VCaP (cell line): ENCODE measurements around the gene NINL.
"Not testable (repeated sequence)": the region's sequence is repeated elsewhere in the genome, so short reads cannot be mapped to it uniquely, and the experiment has no call there.

Experiments used
- H3K27ac ChIP-seq: fragments of 450-650 bp; 2 replicates; pipeline ENCODE4 v1.5.1; 2017
- CTCF ChIP-seq: fragments of 450-650 bp; conservative IDR thresholded peaks from 2 replicates; pipeline ENCODE4 v1.5.1; 2017; ENCODE audit warnings: mild to moderate bottlenecking, moderate library complexity

Gene NINL

GRCh38 chr20:25604611-25605010 is 19.3 kb upstream of the NINL start:
- no peak overlapping the region for H3K27ac ChIP-seq
- TF ChIP-seq CTCF: no peak

- not testable (repeated sequence) for H3K27ac ChIP-seq
Observed at GRCh38 chr20:25602914-25603309, 17.6 kb upstream of the NINL start.

DNA sequence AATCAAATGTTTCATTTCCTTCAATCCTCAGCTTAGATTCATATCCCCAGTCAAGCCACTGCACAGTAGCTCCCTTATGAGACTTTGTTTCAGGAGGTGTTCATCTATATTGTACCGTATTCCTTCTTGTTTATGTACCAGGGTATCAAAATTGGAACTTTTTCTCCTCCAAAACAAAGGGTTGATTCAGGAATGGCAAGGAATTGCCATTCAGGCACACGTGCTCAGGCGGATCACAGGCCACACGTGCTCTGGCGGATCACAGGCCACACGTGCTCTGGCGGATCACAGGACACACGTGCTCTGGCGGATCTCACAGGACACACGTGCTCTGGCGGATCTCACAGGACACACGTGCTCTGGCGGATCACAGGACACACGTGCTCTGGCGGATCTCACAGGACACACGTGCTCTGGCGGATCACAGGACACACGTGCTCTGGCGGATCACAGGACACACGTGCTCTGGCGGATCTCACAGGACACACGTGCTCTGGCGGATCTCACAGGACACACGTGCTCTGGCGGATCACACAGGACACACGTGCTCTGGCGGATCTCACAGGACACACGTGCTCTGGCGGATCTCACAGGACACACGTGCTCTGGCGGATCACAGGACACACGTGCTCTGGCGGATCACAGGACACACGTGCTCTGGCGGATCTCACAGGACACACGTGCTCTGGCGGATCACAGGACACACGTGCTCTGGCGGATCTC is 17.0 kb upstream of the NINL start:
- H3K27ac ChIP-seq: not testable (repeated sequence)

GRCh38 chr20:25601659-25602058 is 16.3 kb upstream of the NINL start:
- no peak overlapping the region for H3K27ac ChIP-seq
- no peak for TF ChIP-seq CTCF

GRCh38 chr20:25600632-25601031 is 15.3 kb upstream of the NINL start:
- no peak overlapping the region for H3K27ac ChIP-seq
- no peak for TF ChIP-seq CTCF

- H3K27ac ChIP-seq: peak overlapping the region; percentile 58
- no peak for TF ChIP-seq CTCF
Observed at GRCh38 chr20:25592135-25592852, 7.0 kb upstream of the NINL start.

GRCh38 chr20:25590778-25591177 is 5.4 kb upstream of the NINL start:
- H3K27ac ChIP-seq: peak overlapping the region; percentile 58; the same call in 1 of the 2 replicates

- TF ChIP-seq CTCF: no peak
- peak overlapping the region; percentile 58; the same call in 1 of the 2 replicates for H3K27ac ChIP-seq
Observed at GRCh38 chr20:25588491-25588890, 3.2 kb upstream of the NINL start.

GRCh38 chr20:25587536-25587935 is 2.2 kb upstream of the NINL start:
- no peak for TF ChIP-seq CTCF
- no peak overlapping the region for H3K27ac ChIP-seq
